GM21360 (cell line): Measurements from ENCODE around the gene STARD10.

ENCODE experiments used
- ATAC-seq: cut with Tn5 transposase; IDR thresholded peaks from one replicate; pipeline ENCODE4 v1.9.1; 2021; ENCODE audit warnings: mild to moderate bottlenecking, moderate library complexity; ENCODE audit not compliant: unreplicated experiment

STARD10 gene

GRCh38 chr11:72767203-72768062, 26.4 kb downstream of the STARD10 start:
- ATAC-seq, result no peak

- ATAC-seq, result no peak
Measured at GRCh38 chr11:72766152-72766902, 27.5 kb downstream of the STARD10 start.

- ATAC-seq, result no peak
Measured at GRCh38 chr11:72764503-72764902, 29.3 kb downstream of the STARD10 start.

GRCh38 chr11:72763823-72764222, 30.0 kb downstream of the STARD10 start:
- no peak for ATAC-seq

GRCh38 chr11:72762641-72763304, 31.1 kb downstream of the STARD10 start:
- no peak for ATAC-seq

GRCh38 chr11:72760539-72761405, 33.1 kb downstream of the STARD10 start:
- no peak for ATAC-seq

- no peak for ATAC-seq
Measured at GRCh38 chr11:72759468-72759985, 34.3 kb downstream of the STARD10 start.

- ATAC-seq, result no peak
Measured at GRCh38 chr11:72758690-72759389, 35.0 kb downstream of the STARD10 start.

- ATAC-seq, result no peak
Measured at GRCh38 chr11:72758304-72758689, 35.5 kb downstream of the STARD10 start.

GRCh38 chr11:72755713-72756285, 38.0 kb downstream of the STARD10 start:
- no peak for ATAC-seq

- no peak for ATAC-seq
Measured at GRCh38 chr11:72754544-72755155, 39.2 kb downstream of the STARD10 start.

GRCh38 chr11:72754149-72754543, 39.7 kb downstream of the STARD10 start:
- no peak for ATAC-seq

GRCh38 chr11:72753341-72754148, 40.3 kb downstream of the STARD10 start:
- ATAC-seq, result no peak

- ATAC-seq, result peak; percentile 43
Measured at GRCh38 chr11:72752088-72752914, 41.5 kb downstream of the STARD10 start, which contains the start of gene ARAP1. Gene ARAP1, minus strand, starts transcription at chr11:72752408. Its CDS starts 25,280 bp downstream, at chr11:72727128.

- ATAC-seq, result no peak
Measured at GRCh38 chr11:72751116-72752087, 42.4 kb downstream of the STARD10 start.

GRCh38 chr11:72750556-72751115, 43.2 kb downstream of the STARD10 start:
- ATAC-seq, result no peak
